Neuronal stem cell (in vitro differentiated cells): ENCODE measurements around the gene LPAR1.

ENCODE experiments used
- DNase-seq: peaks from one replicate; pipeline ENCODE4 v3.0.0-alpha.2; 2013; ENCODE audit warnings: low spot score
- H2AFZ ChIP-seq: one replicate; pipeline ENCODE4 v1.6.1; 2013; ENCODE audit warnings: mild to moderate bottlenecking, low read length, inconsistent platforms
- H2AK5ac ChIP-seq: 2 replicates; pipeline ENCODE4 v1.6.1; 2013; ENCODE audit warnings: low read depth, mild to moderate bottlenecking, inconsistent platforms, low read length, moderate library complexity, mixed read lengths
- H2BK120ac ChIP-seq: 2 replicates; pipeline ENCODE4 v1.6.1; 2013; ENCODE audit warnings: low read depth, mild to moderate bottlenecking, inconsistent platforms, low read length, moderate library complexity, mixed read lengths
- H2BK12ac ChIP-seq: one replicate; pipeline ENCODE4 v1.6.1; 2013; ENCODE audit warnings: low read length, inconsistent platforms
- H2BK15ac ChIP-seq: 2 replicates; pipeline ENCODE4 v1.6.1; 2013; ENCODE audit warnings: mild to moderate bottlenecking, low read length, inconsistent platforms, mixed read lengths
- H2BK5ac ChIP-seq: one replicate; pipeline ENCODE4 v1.6.1; 2013; ENCODE audit warnings: inconsistent platforms, mild to moderate bottlenecking, low read length, moderate library complexity
- H3K14ac ChIP-seq: one replicate; pipeline ENCODE4 v1.6.1; 2013; ENCODE audit warnings: low read length, inconsistent platforms
- H3K18ac ChIP-seq: 2 replicates; pipeline ENCODE4 v1.6.1; 2013; ENCODE audit warnings: low read length, inconsistent platforms
- H3K23ac ChIP-seq: 2 replicates; pipeline ENCODE4 v1.6.1; 2013; ENCODE audit warnings: low read depth, mild to moderate bottlenecking, mixed read lengths, low read length, inconsistent platforms; ENCODE audit not compliant: poor library complexity
- H3K27ac ChIP-seq: replicated peaks from 3 replicates; pipeline ENCODE4 v1.5.1; 2013; ENCODE audit warnings: low read length, inconsistent platforms
- H3K27me3 ChIP-seq, 3 experiments: 2 replicates each; pipeline ENCODE4 v1.6.1; 2013; ENCODE audit warnings: low read length in 3 of 3, mild to moderate bottlenecking in 2 of 3, inconsistent platforms in 1 of 3, low read depth in 1 of 3, mixed read lengths in 1 of 3, moderate library complexity in 1 of 3; ENCODE audit not compliant: control insufficient read depth in 3 of 3, insufficient read depth in 3 of 3
- H3K36me3 ChIP-seq, 2 donors: replicated peaks in 1 of 2; 2 replicates each; pipeline ENCODE4 v1.6.1; 2013; ENCODE audit warnings: low read length in 2 of 2; ENCODE audit not compliant: control insufficient read depth in 2 of 2, insufficient read depth in 2 of 2
- H3K4ac ChIP-seq: 2 replicates; pipeline ENCODE4 v1.6.1; 2013; ENCODE audit warnings: inconsistent platforms, mild to moderate bottlenecking, low read length, moderate library complexity
- H3K4me1 ChIP-seq, 2 donors: 1 replicate in 1 of 2; 2 replicates in 1 of 2; pipeline ENCODE4 v1.6.1; 2013; ENCODE audit warnings: low read length in 2 of 2, low read depth in 1 of 2; ENCODE audit not compliant: control insufficient read depth in 2 of 2, insufficient read depth in 1 of 2
- H3K4me2 ChIP-seq: one replicate; pipeline ENCODE4 v1.6.1; 2013; ENCODE audit warnings: mild to moderate bottlenecking, low read length, inconsistent platforms; ENCODE audit not compliant: insufficient read depth, poor library complexity, severe bottlenecking
- H3K4me3 ChIP-seq, 2 donors: 2 replicates each; pipeline ENCODE4 v1.5.1; 2013; ENCODE audit warnings: low read length in 2 of 2, mild to moderate bottlenecking in 2 of 2, inconsistent platforms in 1 of 2, moderate library complexity in 1 of 2
- H3K79me1 ChIP-seq: one replicate; pipeline ENCODE4 v1.6.1; 2013; ENCODE audit warnings: low read depth, mild to moderate bottlenecking, inconsistent platforms, low read length, moderate library complexity
- H3K9ac ChIP-seq: one replicate; pipeline ENCODE4 v1.6.1; 2013; ENCODE audit warnings: mild to moderate bottlenecking, low read depth, low read length, inconsistent platforms; ENCODE audit not compliant: poor library complexity
- H3K9me3 ChIP-seq, 2 donors: replicated peaks in 1 of 2; 2 replicates each; pipeline versions ENCODE3 to v1.6.1; 2013; ENCODE audit warnings: low read length in 2 of 2, mild to moderate bottlenecking in 2 of 2, inconsistent platforms in 1 of 2, low read depth in 1 of 2, mixed read lengths in 1 of 2, moderate library complexity in 1 of 2; ENCODE audit not compliant: control insufficient read depth in 2 of 2, insufficient read depth in 1 of 2
- H4K8ac ChIP-seq: one replicate; pipeline ENCODE4 v1.6.1; 2013; ENCODE audit warnings: low read depth, mild to moderate bottlenecking, inconsistent platforms, low read length, moderate library complexity
- H4K91ac ChIP-seq: one replicate; pipeline ENCODE4 v1.6.1; 2013; ENCODE audit warnings: low read length, low read depth, mild to moderate bottlenecking, inconsistent platforms; ENCODE audit not compliant: poor library complexity
- WGBS, 2 donors: extraction: QIAGEN DNeasy Blood & Tissue Kit; methylation state at CpG; one replicate each; pipeline ENCODE4 v1.1.7; 2013; ENCODE audit warnings: missing lambda C conversion rate in 2 of 2, mixed read lengths in 1 of 2; ENCODE audit not compliant: insufficient read length in 2 of 2, insufficient replicate concordance in 1 of 2; ENCODE audit errors: extremely low coverage in 2 of 2; 5-methylcytosine and 5-hydroxymethylcytosine counted together

LPAR1 gene

GRCh38 chr9:110958847-110959246 is 79.4 kb downstream of the LPAR1 start:
- no peak overlapping the region for H4K91ac ChIP-seq
- H2BK15ac ChIP-seq: no peak overlapping the region
- no peaks in the 10 kb centered on the region for H3K4me1 ChIP-seq
- peaks cover 0 to 47% of the 10 kb centered on the region in 2 donors for H3K9me3 ChIP-seq
- no peaks in the 10 kb centered on the region for H3K79me1 ChIP-seq
- no peak overlapping the region for H3K4ac ChIP-seq
- H3K23ac ChIP-seq: no peak overlapping the region
- no peaks in the 10 kb centered on the region for H3K27me3 ChIP-seq
- no peak overlapping the region for H2BK12ac ChIP-seq
- no peak overlapping the region for H3K4me3 ChIP-seq
- no peak for DNase-seq
- H3K4me2 ChIP-seq: no peak overlapping the region
- WGBS, 2 donors: no CpG with 5 or more reads among the region's 1 CpG
- H3K9ac ChIP-seq: no peak overlapping the region
- H2AFZ ChIP-seq: no peak overlapping the region
- H3K27ac ChIP-seq: no peak overlapping the region
- H4K8ac ChIP-seq: no peak overlapping the region
- H2BK120ac ChIP-seq: no peak overlapping the region
- H3K18ac ChIP-seq: no peak overlapping the region
- H3K14ac ChIP-seq: no peak overlapping the region
- peaks cover 0 to 41% of the 10 kb centered on the region in 2 donors for H3K36me3 ChIP-seq
- no peak overlapping the region for H2BK5ac ChIP-seq
- H2AK5ac ChIP-seq: no peak overlapping the region

DNA sequence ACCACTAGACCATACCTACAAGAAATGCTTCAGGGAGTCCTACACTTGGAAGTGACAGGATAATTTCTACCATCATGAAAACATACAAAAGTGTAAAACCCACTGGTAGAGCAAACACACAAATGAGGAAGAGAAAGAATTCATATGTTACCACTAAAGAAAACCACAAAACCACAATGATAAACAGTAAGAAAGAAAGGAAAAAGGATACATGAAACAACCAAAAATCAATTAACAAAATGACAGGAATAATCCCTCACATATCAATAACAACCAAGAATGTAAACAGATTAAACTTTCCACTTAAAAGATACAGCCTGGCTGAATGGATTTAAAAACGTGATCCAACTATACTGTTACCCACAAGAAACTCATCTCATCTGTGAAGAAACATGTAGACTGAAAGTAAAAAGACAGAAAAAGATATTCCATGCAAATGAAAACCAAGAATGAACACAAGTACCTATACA is 83.4 kb downstream of the LPAR1 start:
- no peak overlapping the region for H4K8ac ChIP-seq
- H2AK5ac ChIP-seq: no peak overlapping the region
- no peak for DNase-seq
- no peak overlapping the region for H3K4me3 ChIP-seq
- H3K18ac ChIP-seq: no peak overlapping the region
- H3K9me3 ChIP-seq: peaks cover 0 to 42% of the 10 kb centered on the region in 2 donors
- no peak overlapping the region for H3K4me2 ChIP-seq
- peaks cover 4% of the 10 kb centered on the region for H3K79me1 ChIP-seq
- H2BK5ac ChIP-seq: no peak overlapping the region
- no peak overlapping the region for H2AFZ ChIP-seq
- no peaks in the 10 kb centered on the region for H3K27me3 ChIP-seq
- H3K36me3 ChIP-seq: peaks cover 0 to 10% of the 10 kb centered on the region in 2 donors
- no CpG with 5 or more reads among the region's 1 CpG for WGBS, 2 donors
- H4K91ac ChIP-seq: no peak overlapping the region
- no peak overlapping the region for H3K27ac ChIP-seq
- no peak overlapping the region for H2BK15ac ChIP-seq
- H3K14ac ChIP-seq: no peak overlapping the region
- H2BK120ac ChIP-seq: no peak overlapping the region
- H3K4ac ChIP-seq: no peak overlapping the region
- H3K23ac ChIP-seq: no peak overlapping the region
- no peak overlapping the region for H3K9ac ChIP-seq
- no peak overlapping the region for H2BK12ac ChIP-seq
- peaks cover 0 to 3% of the 10 kb centered on the region in 2 donors for H3K4me1 ChIP-seq

- Histone ChIP-seq H3K27ac (no peak overlapping the region), H3K23ac (no peak overlapping the region), H3K9me3 (peaks cover 0 to 26% of the 10 kb centered on the region in 2 donors), H3K18ac (peak overlapping the region; percentile 28), H2AK5ac (no peak overlapping the region), H3K4me3 (no peak overlapping the region), H3K4me1 (peaks cover 1 to 3% of the 10 kb centered on the region in 2 donors), H3K4ac (no peak overlapping the region), H3K79me1 (peaks cover 4% of the 10 kb centered on the region), H2BK12ac (no peak overlapping the region), H4K8ac (no peak overlapping the region), H2BK15ac (no peak overlapping the region), H4K91ac (no peak overlapping the region), H3K9ac (no peak overlapping the region), H2BK120ac (no peak overlapping the region), H2AFZ (no peak overlapping the region), H3K36me3 (peaks cover 0 to 3% of the 10 kb centered on the region in 2 donors), H3K27me3 (no peaks in the 10 kb centered on the region), H3K4me2 (no peak overlapping the region), H3K14ac (no peak overlapping the region), H2BK5ac (no peak overlapping the region)
- no peak for DNase-seq
- WGBS, 2 donors: no CpG with 5 or more reads among the region's 4 CpGs
Observed at GRCh38 chr9:110952540-110952859, 85.8 kb downstream of the LPAR1 start.

- no peak overlapping the region for H3K4ac ChIP-seq
- WGBS, 2 donors: no CpG with 5 or more reads among the region's 4 CpGs
Observed at GRCh38 chr9:110951805-110952539, 86.3 kb downstream of the LPAR1 start.

More at GRCh38 chr9:110951805-110952539, 86.3 kb downstream of the LPAR1 start:
- H3K4me3 ChIP-seq: no peak overlapping the region
- H2AK5ac ChIP-seq: no peak overlapping the region
- no peak overlapping the region for H3K9ac ChIP-seq
- no peak overlapping the region for H4K8ac ChIP-seq
- peaks cover 1 to 3% of the 10 kb centered on the region in 2 donors for H3K4me1 ChIP-seq
- H2BK120ac ChIP-seq: no peak overlapping the region
- H2AFZ ChIP-seq: no peak overlapping the region
- H2BK15ac ChIP-seq: no peak overlapping the region
- no peak overlapping the region for H3K4me2 ChIP-seq
- H3K18ac ChIP-seq: peak overlapping the region; percentile 28
- H3K23ac ChIP-seq: no peak overlapping the region
- H3K27ac ChIP-seq: no peak overlapping the region
- H3K36me3 ChIP-seq: peaks cover 0 to 7% of the 10 kb centered on the region in 2 donors
- H4K91ac ChIP-seq: no peak overlapping the region
- peaks cover 0 to 21% of the 10 kb centered on the region in 2 donors for H3K9me3 ChIP-seq
- H2BK12ac ChIP-seq: no peak overlapping the region
- no peak overlapping the region for H2BK5ac ChIP-seq
- no peaks in the 10 kb centered on the region for H3K27me3 ChIP-seq
- DNase-seq: no peak
- H3K14ac ChIP-seq: no peak overlapping the region
- peaks cover 4% of the 10 kb centered on the region for H3K79me1 ChIP-seq
